SW 1271 (cell line): ENCODE results near the gene RBM15B.

ENCODE experiments used
- DNase-seq, 2 experiments: peaks; one replicate each; lab custom pipeline; 2025; lab: John Stamatoyannopoulos, UW

RBM15B gene

GRCh38 chr3:51391566-51392354, 675 bp downstream of the RBM15B start:
- no peak for DNase-seq

DNA sequence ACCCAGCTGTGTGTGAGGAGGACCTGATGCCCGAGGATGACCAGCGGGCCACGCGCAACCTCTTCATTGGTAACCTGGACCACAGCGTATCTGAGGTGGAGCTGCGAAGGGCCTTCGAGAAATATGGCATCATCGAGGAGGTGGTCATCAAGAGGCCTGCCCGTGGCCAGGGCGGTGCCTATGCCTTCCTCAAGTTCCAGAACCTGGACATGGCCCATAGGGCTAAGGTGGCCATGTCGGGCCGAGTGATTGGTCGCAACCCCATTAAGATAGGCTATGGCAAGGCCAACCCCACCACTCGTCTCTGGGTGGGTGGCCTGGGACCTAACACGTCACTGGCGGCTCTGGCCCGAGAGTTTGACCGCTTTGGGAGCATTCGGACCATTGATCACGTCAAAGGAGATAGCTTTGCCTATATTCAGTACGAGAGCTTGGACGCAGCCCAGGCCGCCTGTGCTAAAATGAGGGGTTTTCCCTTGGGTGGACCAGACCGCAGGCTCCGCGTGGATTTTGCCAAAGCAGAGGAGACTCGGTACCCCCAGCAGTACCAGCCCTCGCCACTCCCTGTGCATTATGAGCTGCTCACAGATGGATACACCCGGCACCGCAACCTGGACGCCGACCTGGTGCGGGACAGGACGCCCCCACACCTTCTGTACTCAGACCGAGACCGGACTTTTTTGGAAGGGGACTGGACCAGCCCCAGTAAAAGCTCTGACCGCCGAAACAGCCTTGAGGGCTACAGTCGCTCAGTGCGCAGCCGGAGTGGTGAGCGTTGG, 1.5 kb downstream of the RBM15B start:
- DNase-seq, result no peak

DNA sequence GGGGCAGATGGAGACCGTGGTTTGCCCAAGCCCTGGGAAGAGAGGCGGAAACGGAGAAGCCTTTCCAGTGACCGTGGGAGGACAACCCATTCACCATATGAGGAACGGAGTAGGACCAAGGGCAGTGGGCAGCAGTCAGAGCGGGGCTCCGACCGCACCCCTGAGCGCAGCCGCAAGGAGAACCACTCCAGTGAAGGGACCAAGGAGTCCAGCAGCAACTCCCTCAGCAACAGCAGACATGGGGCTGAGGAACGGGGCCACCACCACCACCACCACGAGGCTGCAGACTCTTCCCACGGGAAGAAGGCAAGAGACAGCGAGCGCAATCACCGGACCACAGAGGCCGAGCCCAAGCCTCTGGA, 2.0 kb downstream of the RBM15B start:
- DNase-seq, result no peak

DNA sequence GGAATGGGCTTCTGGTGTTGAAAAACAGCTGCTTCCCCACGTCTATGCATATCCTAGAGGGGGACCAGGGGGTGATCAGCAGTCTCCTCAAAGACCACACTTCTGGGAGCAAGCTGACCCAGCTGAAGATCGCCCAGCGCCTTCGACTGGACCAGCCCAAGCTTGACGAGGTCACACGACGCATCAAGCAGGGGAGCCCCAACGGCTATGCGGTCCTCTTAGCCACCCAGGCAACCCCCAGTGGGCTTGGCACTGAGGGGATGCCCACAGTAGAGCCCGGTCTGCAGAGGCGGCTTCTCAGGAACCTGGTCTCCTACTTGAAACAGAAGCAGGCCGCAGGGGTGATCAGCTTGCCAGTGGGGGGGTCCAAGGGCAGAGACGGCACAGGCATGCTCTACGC, 2.5 kb downstream of the RBM15B start:
- DNase-seq, result no peak

DNA sequence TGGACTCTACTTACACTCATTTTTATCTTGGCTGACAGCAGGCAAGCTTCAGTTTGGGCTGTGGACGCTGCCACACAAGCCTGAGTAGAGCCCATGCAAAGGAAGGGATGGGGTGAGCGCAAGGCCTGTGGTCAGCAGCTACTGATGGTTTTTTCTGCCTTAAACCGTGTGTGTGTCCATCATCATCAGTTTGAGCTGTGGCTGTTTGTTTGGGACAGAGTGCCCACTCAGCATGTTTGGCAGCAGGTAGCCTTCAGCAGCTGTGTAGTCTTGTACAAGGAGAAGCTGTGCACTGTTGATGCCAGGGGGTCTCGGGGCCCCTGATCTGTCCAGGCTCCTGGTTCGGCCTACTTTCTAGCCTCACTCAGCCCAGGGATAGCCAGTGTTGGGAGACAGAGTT, 3.5 kb downstream of the RBM15B start:
- DNase-seq, result no peak

- no peak for DNase-seq
These were observed 4.6 kb downstream of the RBM15B start for GRCh38 chr3:51395493-51396213.

- DNase-seq, result no peak
These were observed 5.3 kb downstream of the RBM15B start for GRCh38 chr3:51396401-51396800.

- no peak for DNase-seq
These were observed 6.3 kb downstream of the RBM15B start for GRCh38 chr3:51397392-51397791.

- no peak for DNase-seq
These were observed 7.7 kb downstream of the RBM15B start for GRCh38 chr3:51398595-51399310.

- DNase-seq, result no peak
These were observed 9.1 kb downstream of the RBM15B start for GRCh38 chr3:51400166-51400565.

GRCh38 chr3:51401735-51402134, 10.7 kb downstream of the RBM15B start:
- DNase-seq, result no peak

DNA sequence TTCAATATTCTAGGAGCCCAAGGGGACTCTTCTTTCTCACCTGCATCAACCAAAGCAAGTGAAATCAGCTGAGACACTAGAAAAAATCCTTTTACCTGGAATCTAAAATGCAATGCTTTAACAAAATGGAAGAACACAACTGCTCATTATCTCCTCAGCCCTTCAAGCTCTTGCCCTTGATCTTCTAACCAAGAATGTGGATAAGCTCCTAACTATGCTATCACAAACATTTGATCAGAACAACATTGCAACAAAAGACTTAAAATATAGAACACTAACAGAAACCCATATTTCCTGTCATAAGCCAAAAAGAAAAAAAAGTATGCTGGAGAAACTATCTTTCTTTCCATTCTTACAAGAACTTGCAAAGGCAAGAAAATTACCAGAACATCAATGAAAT, 12.6 kb downstream of the RBM15B start:
- DNase-seq, result no peak

GRCh38 chr3:51408021-51408420, 16.9 kb downstream of the RBM15B start:
- no peak for DNase-seq

GRCh38 chr3:51408813-51409212, 17.7 kb downstream of the RBM15B start:
- DNase-seq, result no peak

GRCh38 chr3:51422211-51422610, 31.1 kb downstream of the RBM15B start:
- DNase-seq, result no peak

DNA sequence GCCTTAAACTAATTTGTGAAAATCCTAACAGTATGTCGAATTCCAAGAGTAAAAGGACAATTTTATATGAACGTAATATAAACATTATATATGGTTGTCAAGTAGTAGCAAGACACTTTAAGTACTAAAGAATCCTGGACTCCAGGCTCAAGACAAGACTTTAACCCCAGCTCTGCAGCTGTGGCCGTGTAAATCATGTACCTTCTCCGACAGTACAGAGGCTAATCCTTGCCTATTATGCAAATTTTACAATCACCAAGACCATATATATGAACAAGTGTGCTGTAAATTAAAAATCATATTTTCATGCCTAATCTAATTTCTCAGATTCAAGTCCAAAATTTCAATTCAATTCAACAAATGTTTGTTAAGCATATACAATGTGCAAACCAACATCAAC, 35.8 kb downstream of the RBM15B start:
- no peak for DNase-seq

DNA sequence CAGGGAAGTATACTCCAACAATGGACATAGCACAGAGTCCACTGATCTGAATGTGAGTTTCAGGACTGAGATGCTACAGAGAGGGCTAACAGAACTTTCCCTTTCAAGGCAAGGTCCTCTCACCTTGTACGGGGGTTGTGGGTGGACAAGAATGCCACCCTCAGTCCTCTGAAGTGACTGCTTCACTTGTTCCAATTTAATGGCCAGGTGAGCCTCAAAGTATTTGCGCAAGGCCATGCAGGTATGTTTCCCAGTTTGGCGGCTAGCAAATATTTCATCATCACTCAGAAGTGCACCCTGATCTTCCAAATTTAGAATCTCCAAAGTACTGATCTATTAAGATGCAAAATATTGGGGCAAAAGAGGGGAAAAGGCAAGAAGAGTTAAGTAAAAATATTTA, 38.1 kb downstream of the RBM15B start:
- no peak for DNase-seq

- no peak for DNase-seq
These were observed 43.0 kb downstream of the RBM15B start for GRCh38 chr3:51434110-51434509.

- DNase-seq, result peak in 1 of 2 experiments; percentile 41
These were observed 43.8 kb downstream of the RBM15B start for GRCh38 chr3:51434746-51435327.

GRCh38 chr3:51436998-51437639, 46.0 kb downstream of the RBM15B start:
- DNase-seq, result no peak

DNA sequence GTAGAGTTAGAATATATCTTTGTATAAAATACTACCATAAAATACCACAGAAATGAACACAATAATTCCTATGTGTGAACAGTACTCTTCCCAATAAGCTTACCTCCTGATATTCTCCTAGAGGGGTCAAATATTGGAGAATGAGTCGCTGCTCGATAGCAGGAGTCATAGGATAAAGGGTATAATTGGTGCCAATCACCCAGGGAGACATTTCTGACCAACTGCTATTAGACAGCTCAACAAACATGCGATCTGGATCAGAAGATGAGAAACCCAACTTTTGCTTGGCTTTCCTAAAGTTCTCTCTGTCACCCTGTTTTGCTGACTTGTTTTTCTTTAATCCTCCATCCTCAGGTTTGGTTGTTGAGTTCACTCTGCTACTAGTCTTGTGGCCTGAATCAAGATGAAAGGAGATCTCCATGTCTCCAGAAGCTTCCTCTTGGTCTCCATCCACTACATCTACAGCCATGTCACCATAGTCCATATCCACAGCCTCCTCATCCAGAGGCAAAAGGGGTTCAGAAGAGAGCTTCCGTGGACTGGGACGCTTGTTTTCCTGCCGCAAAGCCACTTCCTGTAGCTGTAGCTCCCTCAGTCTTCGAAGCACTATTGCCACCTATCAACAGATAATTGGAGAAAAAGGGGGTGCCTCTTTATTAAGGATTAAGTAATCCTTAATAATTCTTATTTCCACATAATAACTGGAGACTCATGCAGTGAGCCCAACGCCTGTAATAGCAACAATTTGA, 50.4 kb downstream of the RBM15B start:
- no peak for DNase-seq
